ENCODE measurements around the gene BOLA2B. TPM values are rescaled to one million over a fixed set of nuclear protein-coding genes. Genes with fewer than 3 reads are reported as not detected.

BOLA2B gene
- total RNA-seq, 1 donor from 2014 or later = 19.9 TPM

DNA sequence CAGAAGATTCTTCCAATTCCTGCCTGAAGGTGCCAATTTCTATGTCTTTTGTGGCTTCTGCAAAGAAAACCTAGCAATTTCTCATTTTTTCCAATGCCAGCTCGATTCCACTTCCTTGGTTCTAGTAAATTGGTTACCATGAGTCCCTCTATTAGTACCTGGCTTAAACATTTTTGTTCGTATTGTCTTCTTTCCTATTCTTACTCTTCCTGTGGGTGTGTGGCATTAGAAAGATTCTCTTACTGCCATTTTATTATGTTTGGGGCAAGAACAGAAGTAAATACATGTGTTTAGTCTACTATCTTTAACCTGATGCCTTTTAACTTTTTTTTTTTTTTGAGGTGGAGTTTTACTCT is 50.1 kb downstream of the BOLA2B start:
- DNase-seq (ENCODE audit: low read depth, low spot score) = no peak

Other genes starting within 250 kb of the BOLA2B start
- gene TMEM219, start 231.6 kb downstream of the BOLA2B start, total RNA-seq = 75.9 and 80.9 TPM in 2 replicates
- 97.0 and 109 TPM in 2 replicates for gene TAOK2, start 219.8 kb downstream of the BOLA2B start, total RNA-seq
- 7.5 and 11.2 TPM in 2 replicates for gene HIRIP3, start 198.0 kb downstream of the BOLA2B start, total RNA-seq
- 19.1 and 24.5 TPM in 2 replicates for gene INO80E, start 197.4 kb downstream of the BOLA2B start, total RNA-seq
- gene DOC2A, start 182.6 kb downstream of the BOLA2B start, total RNA-seq = 0.26 and 0.49 TPM in 2 replicates
- gene C16orf92, start 170.5 kb downstream of the BOLA2B start, total RNA-seq = not detected in 2 replicates
- 0.11 and 0.13 TPM in 2 replicates for gene TLCD3B, start 162.4 kb downstream of the BOLA2B start, total RNA-seq
- gene ALDOA, start 127.9 kb downstream of the BOLA2B start, total RNA-seq = 501 and 602 TPM in 2 replicates
- gene PPP4C, start 117.7 kb downstream of the BOLA2B start, total RNA-seq = 271 and 311 TPM in 2 replicates
- 0.07 and 0.18 TPM in 2 replicates for gene TBX6, start 101.7 kb downstream of the BOLA2B start, total RNA-seq
- gene YPEL3, start 97.5 kb downstream of the BOLA2B start, total RNA-seq = 6.1 and 12.2 TPM in 2 replicates
- gene GDPD3, start 80.1 kb downstream of the BOLA2B start, total RNA-seq = 0.53 and 0.81 TPM in 2 replicates
- 36.6 and 43.7 TPM in 2 replicates for gene MAPK3, start 70.4 kb downstream of the BOLA2B start, total RNA-seq
- 1.8 and 2.0 TPM in 2 replicates for gene CORO1A, start 10.1 kb downstream of the BOLA2B start, total RNA-seq
- 30.5 and 55.9 TPM in 2 replicates for gene SLX1A, start 209 bp upstream of the BOLA2B start, total RNA-seq
- gene SULT1A3, start 5.6 kb upstream of the BOLA2B start, total RNA-seq = 1.6 and 2.5 TPM in 2 replicates
- gene NPIPB13, start 54.8 kb upstream of the BOLA2B start, total RNA-seq = 0.46 and 1.4 TPM in 2 replicates
- 34.6 and 43.3 TPM in 2 replicates for gene CD2BP2, start 161.6 kb upstream of the BOLA2B start, total RNA-seq
- gene TBC1D10B, start 176.8 kb upstream of the BOLA2B start, total RNA-seq = 32.2 and 43.0 TPM in 2 replicates
- not detected in 2 replicates for gene MYL11, start 181.1 kb upstream of the BOLA2B start, total RNA-seq
- gene SEPTIN1, start 188.9 kb upstream of the BOLA2B start, total RNA-seq = 0.13 TPM in 1 of 2 replicates, not detected in the other
- 13.6 and 15.6 TPM in 2 replicates for gene ZNF48, start 201.8 kb upstream of the BOLA2B start, total RNA-seq
- gene ZNF771, start 213.9 kb upstream of the BOLA2B start, total RNA-seq = 7.9 and 8.4 TPM in 2 replicates
- gene DCTPP1, start 236.4 kb upstream of the BOLA2B start, total RNA-seq = 37.5 and 38.2 TPM in 2 replicates